ENCODE data around the gene RIMKLB.
"Not testable (repeated sequence)": the region's sequence is repeated elsewhere in the genome, so short reads cannot be mapped to it uniquely, and the experiment has no call there.

RIMKLB gene

GRCh38 chr12:8773461-8773860, 75.7 kb downstream of the RIMKLB start:
- DNase-seq (ENCODE audit: low read depth in 2 of 2, low spot score in 1 of 2): no peak

GRCh38 chr12:8779281-8779680, 81.5 kb downstream of the RIMKLB start:
- no peak for DNase-seq (ENCODE audit: low read depth in 2 of 2, low spot score in 1 of 2)

DNA sequence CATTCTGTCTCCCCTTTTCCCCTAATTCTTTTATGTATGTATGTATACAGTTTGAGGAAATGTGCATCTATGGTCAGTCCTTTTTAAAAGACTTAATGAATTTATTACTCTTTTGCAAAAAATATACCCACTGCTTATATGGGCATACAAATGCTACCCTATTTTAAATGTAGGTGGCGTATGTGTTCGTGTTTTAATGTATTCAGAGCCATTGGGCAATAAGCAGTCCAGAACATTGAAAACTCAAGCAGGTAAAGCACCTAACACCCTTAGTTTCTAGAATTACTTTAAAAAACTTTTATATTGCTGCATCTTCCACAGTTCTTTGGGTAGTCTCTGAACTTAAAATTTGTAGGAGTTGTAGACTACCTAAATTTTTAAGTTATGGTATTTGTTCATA, 82.1 kb downstream of the RIMKLB start:
- DNase-seq (ENCODE audit: low read depth in 2 of 2, low spot score in 1 of 2): no peak

- DNase-seq (ENCODE audit: low read depth in 2 of 2, low spot score in 1 of 2): no peak
These were observed 82.6 kb downstream of the RIMKLB start for GRCh38 chr12:8780389-8780788.

- DNase-seq (ENCODE audit: low read depth in 2 of 2, low spot score in 1 of 2): no peak
These were observed 83.8 kb downstream of the RIMKLB start for GRCh38 chr12:8781381-8782127.

GRCh38 chr12:8784290-8784888, 86.6 kb downstream of the RIMKLB start:
- no peak for DNase-seq (ENCODE audit: low read depth in 2 of 2, low spot score in 1 of 2)

DNA sequence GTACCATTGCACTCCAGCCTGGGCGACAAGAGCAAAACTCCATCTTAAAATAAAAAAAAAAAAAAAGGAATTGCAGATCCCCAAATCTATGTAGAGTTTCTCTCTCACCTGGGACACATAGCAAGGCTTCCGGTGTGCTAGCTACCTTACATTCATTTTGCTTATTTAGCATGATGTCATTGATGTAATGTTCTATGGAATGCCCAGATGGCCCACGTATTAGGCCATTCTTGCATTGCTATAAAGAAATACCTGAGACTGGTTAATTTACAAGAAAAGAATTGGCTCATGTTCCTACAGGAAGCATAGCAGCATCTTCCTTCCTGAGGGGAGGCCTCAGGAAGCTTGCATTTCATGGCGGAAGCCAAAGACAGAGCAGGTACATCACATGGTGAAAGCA, 87.7 kb downstream of the RIMKLB start:
- no peak for DNase-seq (ENCODE audit: low read depth in 2 of 2, low spot score in 1 of 2)

DNA sequence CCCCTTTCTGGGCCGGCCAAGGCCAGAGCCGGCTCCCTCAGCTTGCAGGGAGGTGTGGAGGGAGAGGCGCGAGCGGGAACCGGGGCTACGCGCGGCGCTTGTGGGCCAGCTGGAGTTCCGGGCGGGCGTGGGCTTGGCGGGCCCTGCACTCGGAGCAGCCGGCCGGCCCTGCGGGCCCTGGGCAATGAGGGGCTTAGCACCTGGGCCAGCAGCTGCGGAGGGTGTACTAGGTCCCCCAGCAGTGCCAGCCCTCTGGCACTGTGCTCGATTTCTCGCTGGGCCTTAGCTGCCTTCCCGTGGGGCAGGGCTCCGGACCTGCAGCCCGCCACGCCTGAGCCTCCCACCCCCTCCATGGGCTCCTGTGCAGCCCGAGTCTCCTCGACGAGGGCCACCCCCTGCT, 89.4 kb downstream of the RIMKLB start:
- not testable (repeated sequence) for DNase-seq (ENCODE audit: low read depth in 2 of 2, low spot score in 1 of 2)

- not testable (repeated sequence) for DNase-seq (ENCODE audit: low read depth in 2 of 2, low spot score in 1 of 2)
These were observed 90.9 kb downstream of the RIMKLB start for GRCh38 chr12:8788706-8789105.

- not testable (repeated sequence) for DNase-seq (ENCODE audit: low read depth in 2 of 2, low spot score in 1 of 2)
These were observed 91.7 kb downstream of the RIMKLB start for GRCh38 chr12:8789341-8790013.

DNA sequence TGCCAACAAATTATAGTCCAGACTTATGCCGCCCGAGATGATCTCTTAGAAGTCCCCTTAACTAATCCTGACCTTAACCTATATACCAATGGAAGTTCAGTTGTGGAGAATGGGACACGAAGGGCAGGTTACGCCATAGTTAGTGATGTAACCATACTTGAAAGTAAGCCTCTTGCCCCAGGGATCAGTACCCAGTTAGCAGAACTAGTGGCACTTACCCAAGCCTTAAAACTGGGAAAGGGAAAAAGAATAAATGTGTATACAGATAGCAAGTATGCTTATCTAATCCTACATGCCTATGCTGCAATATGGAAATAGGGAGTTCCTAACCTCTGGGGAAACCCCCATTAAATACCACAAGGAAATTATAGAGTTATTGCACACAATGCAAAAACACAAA, 95.4 kb downstream of the RIMKLB start:
- not testable (repeated sequence) for DNase-seq (ENCODE audit: low read depth in 2 of 2, low spot score in 1 of 2)

DNA sequence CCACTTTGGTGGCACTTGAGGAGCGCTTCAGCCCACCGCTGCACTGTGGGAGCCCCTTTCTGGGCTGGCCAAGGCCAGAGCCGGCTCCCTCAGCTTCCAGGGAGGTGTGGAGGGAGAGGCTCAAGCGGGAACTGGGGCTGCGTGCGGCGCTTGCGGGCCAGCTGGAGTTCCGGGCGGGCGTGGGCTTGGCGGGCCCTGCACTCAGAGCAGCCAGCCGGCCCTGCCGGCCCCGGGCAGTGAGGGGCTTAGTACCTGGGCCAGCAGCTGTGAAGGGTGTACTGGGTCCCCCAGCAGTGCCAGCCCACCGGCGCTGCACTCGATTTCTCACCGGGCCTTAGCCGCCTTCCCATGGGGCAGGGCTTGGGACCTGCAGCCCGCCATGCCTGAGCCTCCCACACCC, 96.8 kb downstream of the RIMKLB start:
- not testable (repeated sequence) for DNase-seq (ENCODE audit: low read depth in 2 of 2, low spot score in 1 of 2)

GRCh38 chr12:8796831-8797626, 99.2 kb downstream of the RIMKLB start:
- DNase-seq (ENCODE audit: low read depth in 2 of 2, low spot score in 1 of 2): no peak

GRCh38 chr12:8801213-8801612, 103.4 kb downstream of the RIMKLB start:
- not testable (repeated sequence) for DNase-seq (ENCODE audit: low read depth in 2 of 2, low spot score in 1 of 2)

DNA sequence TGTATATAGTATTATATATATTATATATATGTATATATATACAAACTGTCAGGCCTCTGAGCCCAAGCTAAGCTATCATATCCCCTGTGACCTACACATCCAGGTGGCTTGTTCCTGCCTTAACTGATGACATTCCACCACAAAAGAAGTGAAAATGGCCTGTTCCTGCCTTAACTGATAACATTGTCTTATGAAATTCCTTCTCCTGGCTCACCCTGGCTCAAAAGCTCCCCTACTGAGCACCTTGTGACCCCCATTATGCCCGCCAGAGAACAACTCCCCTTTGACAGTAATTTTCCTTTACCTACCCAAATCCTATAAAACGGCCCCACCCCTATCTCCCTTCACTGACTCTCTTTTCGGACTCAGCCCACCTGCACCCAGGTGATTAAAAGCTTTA, 107.0 kb downstream of the RIMKLB start:
- not testable (repeated sequence) for DNase-seq (ENCODE audit: low read depth in 2 of 2, low spot score in 1 of 2)

DNA sequence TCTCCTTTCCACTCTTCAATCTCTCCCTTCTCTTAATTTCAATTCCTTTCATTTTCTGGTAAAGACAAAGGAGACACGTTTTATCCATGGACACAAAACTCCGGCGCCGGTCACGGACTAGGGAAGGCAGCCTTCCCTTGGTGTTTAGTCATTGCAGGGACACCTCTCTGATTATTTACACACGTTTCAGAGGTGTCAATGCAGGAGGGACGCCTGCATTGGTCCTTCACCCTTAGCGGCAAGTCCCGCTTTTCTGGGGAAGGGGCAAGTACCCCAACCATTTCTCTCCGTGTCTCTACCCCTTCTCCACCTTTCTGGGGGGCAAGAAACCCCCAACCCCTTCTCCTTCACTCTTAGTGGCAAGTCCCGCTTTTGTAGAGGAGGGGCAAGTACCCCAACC, 107.7 kb downstream of the RIMKLB start:
- not testable (repeated sequence) for DNase-seq (ENCODE audit: low read depth in 2 of 2, low spot score in 1 of 2)

DNA sequence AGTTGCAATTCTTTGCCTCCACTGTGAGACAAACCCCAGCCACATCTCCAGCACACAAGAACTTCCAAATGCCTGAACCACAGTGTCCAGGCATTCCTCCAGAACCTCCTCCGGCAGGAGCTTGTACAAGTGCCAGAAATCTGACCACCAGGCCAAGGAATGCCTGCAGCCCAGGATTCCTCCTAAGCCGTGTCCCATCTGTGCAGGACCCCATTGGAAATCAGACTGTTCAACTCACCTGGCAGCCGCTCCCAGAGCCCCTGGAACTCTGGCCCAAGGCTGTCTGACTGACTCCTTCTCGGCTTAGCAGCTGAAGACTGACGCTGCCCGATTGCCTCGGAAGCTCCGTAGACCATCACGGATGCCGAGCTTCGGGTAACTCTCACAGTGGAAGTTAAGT, 109.3 kb downstream of the RIMKLB start:
- DNase-seq (ENCODE audit: low read depth in 2 of 2, low spot score in 1 of 2): not testable (repeated sequence)

DNA sequence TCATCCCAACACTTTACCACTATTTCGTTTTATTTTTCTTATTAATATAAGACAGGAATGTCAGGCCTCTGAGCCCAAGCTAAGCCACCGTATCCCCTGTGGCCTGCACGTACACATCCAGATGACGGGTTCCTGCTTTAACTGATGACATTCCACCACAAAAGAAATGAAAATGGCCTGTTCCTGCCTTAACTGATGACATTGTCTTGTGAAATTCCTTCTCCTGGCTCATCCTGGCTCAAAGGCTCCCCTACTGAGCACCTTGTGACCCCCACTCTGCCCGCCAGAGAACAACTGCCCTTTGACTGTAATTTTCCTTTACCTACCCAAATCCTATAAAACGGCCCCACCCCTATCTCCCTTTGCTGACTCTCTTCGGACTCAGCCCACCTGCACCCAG, 112.3 kb downstream of the RIMKLB start:
- DNase-seq (ENCODE audit: low read depth in 2 of 2, low spot score in 1 of 2): not testable (repeated sequence)

GRCh38 chr12:8813572-8814357, 116.0 kb downstream of the RIMKLB start:
- DNase-seq (ENCODE audit: low read depth in 2 of 2, low spot score in 1 of 2): no peak

GRCh38 chr12:8816448-8817050, 118.8 kb downstream of the RIMKLB start:
- DNase-seq (ENCODE audit: low read depth in 2 of 2, low spot score in 1 of 2): no peak
